K562 (cell line): ENCODE data around the gene CMBL. TPM values are rescaled to one million over a fixed set of nuclear protein-coding genes. Genes with fewer than 3 reads are reported as not detected.

ENCODE experiments used
- ADNP ChIP-seq: fragments of 200-800 bp; sonication (Bioruptor generic); IDR thresholded peaks from 2 replicates; pipeline ENCODE4 v1.6.1; 2016; ENCODE audit warnings: missing genetic modification characterization, missing compliant biosample characterization
- FOXM1 ChIP-seq, 2 experiments: fragments of 450-650 bp in 1 of 2; sonication (generic) in 1 of 2; formaldehyde crosslinking in 1 of 2; IDR thresholded peaks; 2 replicates each; pipeline versions ENCODE4 v1.6.1 to v1.9.0; 2017 to 2022; ENCODE audit warnings: low read depth in 2 of 2, mild to moderate bottlenecking in 2 of 2, missing genetic modification reagents in 1 of 2, moderate library complexity in 1 of 2
- FOXO4 ChIP-seq: fragments of 450-650 bp; formaldehyde crosslinking; IDR thresholded peaks from 2 replicates; pipeline ENCODE4 v1.4.0; 2020; ENCODE audit warnings: mild to moderate bottlenecking, moderate library complexity
- L3MBTL2 ChIP-seq: fragments of 450-650 bp; IDR thresholded peaks from 2 replicates; pipeline ENCODE4 v1.6.1; 2016; ENCODE audit warnings: mild to moderate bottlenecking, moderate library complexity
- MAZ ChIP-seq, 2 experiments: fragments of 450-650 bp in 1 of 2; sonication (generic) in 1 of 2; formaldehyde crosslinking; IDR thresholded peaks in 1 of 2; conservative IDR thresholded peaks in 1 of 2; 2 replicates each; pipeline versions ENCODE4 v1.4.0 to v1.5.0; 2020; ENCODE audit warnings: mild to moderate bottlenecking in 1 of 2, missing genetic modification reagents in 1 of 2
- MCM2 ChIP-seq: fragments of 450-650 bp; IDR thresholded peaks from 2 replicates; pipeline ENCODE4 v1.6.1; 2017; ENCODE audit warnings: low read depth, mild to moderate bottlenecking
- NR2C1 ChIP-seq, 2 experiments: fragments of 450-650 bp; IDR thresholded peaks; 2 replicates each; pipeline ENCODE4 v1.6.1; 2017; ENCODE audit warnings: mild to moderate bottlenecking in 2 of 2, antibody characterized with exemption in 1 of 2, inconsistent platforms in 1 of 2, missing compliant biosample characterization in 1 of 2, missing genetic modification characterization in 1 of 2
- POLR3A ChIP-seq: IDR thresholded peaks from 2 replicates; pipeline ENCODE4 v1.6.1; 2011; ENCODE audit warnings: borderline replicate concordance, mild to moderate bottlenecking, moderate library complexity; ENCODE audit not compliant: insufficient read length, insufficient read depth; ENCODE audit errors: extremely low read depth
- SRF ChIP-seq, 2 experiments: fragments of 250-450, 450-650 bp in 1 of 2; sonication (Bioruptor Pico) in 1 of 2; sonication (generic) in 1 of 2; formaldehyde crosslinking; IDR thresholded peaks; 2 replicates each; pipeline versions ENCODE4 v1.5.0 to v1.5.1; 2020 to 2022; ENCODE audit warnings: mild to moderate bottlenecking in 1 of 2, missing genetic modification reagents in 1 of 2
- TFAP4 ChIP-seq: sonication (generic); formaldehyde crosslinking; IDR thresholded peaks from 2 replicates; pipeline ENCODE4 v1.8.0; 2022; ENCODE audit warnings: missing genetic modification reagents, mild to moderate bottlenecking, moderate library complexity, borderline replicate concordance
- ZBED1 ChIP-seq: IDR thresholded peaks from 2 replicates; pipeline ENCODE4 v1.6.1; 2014
- ZKSCAN1 ChIP-seq: fragments of 150-350 bp; IDR thresholded peaks from 2 replicates; pipeline ENCODE4 v1.6.1; 2016; ENCODE audit warnings: low read depth, low read length
- ZNF436 ChIP-seq: fragments of 250-450, 450-650 bp; sonication (Bioruptor Pico); formaldehyde crosslinking; IDR thresholded peaks from 2 replicates; pipeline ENCODE4 v1.7.0; 2020; ENCODE audit warnings: mild to moderate bottlenecking
- ZNF696 ChIP-seq: fragments of 250-450 bp; sonication (Bioruptor Pico); conservative IDR thresholded peaks from 2 replicates; pipeline ENCODE4 v1.4.0; 2020; ENCODE audit warnings: mild to moderate bottlenecking, moderate library complexity
- polyA plus RNA-seq, 8 experiments: library from polyadenylated mRNA; depleted of rRNA in 4 of 8; stranded (reverse) in 5 of 8; unstranded in 3 of 8; fragments of >200 nt; fragmentation: Nextera tagmentation in 2 of 8; fragmentation: Illumina TruSeq in 1 of 8; extraction: Ambion mirVana in 2 of 8; extraction: Trizol in 1 of 8; gene quantifications; 2 replicates each; pipeline versions ENCODE4 v1.2.1 to v1.2.3, GENCODE V29; 2011 to 2014; ENCODE audit warnings: inconsistent platforms in 1 of 8, missing spikeins in 1 of 8
- total RNA-seq, 7 experiments: library from RNA; depleted of rRNA in 6 of 7; stranded (reverse); fragments of >200 nt in 6 of 7; fragmentation: Illumina TruSeq in 2 of 7; extraction: Trizol in 2 of 7; gene quantifications; 2 replicates each; pipeline versions ENCODE4 v1.2.1 to v1.2.3, GENCODE V29; 2011 to 2021; ENCODE audit warnings: low replicate concordance in 1 of 7
- TF ChIP-seq, protein P1 (sequence below): fragments of 250-450 bp; sonication (Bioruptor Pico); IDR thresholded peaks from 2 replicates; pipeline ENCODE4 v1.4.0; 2020; ENCODE audit warnings: mild to moderate bottlenecking
- TF ChIP-seq, protein P2 (sequence below): fragments of 150-350 bp; IDR thresholded peaks from 2 replicates; pipeline ENCODE4 v1.6.1; 2014; ENCODE audit warnings: low read depth, mild to moderate bottlenecking, low read length, borderline replicate concordance

Gene CMBL
- total and polyA plus RNA-seq, 9 of the 15 experiments (the other 6 are each of a cell fraction or from before 2014, with no cell fraction given): 22.6 to 192 (median 71.1) TPM

DNA sequence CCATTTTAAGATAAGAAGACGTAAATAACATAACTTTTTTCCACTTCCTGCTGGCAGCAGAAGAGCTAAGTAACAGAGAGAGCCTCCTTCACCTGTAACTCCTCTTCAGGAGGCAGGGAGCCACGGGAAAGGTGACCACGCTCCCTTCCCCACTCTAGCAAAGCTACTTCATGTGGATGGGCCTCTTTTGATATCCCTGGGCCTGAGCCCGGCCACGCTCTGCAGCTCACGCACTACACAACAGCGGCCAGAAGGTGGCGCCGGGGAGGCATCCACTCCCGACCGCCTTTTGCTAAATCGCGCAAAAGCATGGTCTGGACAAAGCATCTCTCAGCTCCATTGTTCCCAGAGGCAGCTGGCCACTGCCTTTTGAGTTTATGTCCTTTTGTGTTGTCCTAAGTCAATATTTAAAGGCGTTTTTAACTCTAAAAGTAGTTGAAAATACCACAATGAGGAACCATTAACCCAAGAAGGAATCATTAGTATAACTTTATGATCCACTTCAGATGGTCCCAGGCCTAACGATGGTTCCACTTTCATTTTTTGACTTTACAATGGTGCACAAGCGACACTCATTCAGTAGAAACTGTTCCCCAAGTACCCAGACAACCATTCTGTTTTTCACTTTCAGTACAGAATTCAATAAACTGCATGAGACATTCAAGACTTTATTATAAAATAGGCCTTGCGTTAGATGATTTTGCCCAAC, 23.6 kb downstream of the CMBL start (continued):
- TF ChIP-seq FOXO4 (CRISPR knock-in tag): peak; percentile 78; the same call in 1 of the 2 replicates
- TF ChIP-seq ZKSCAN1: peak; percentile 44; the same call in 1 of the 2 replicates
- TF ChIP-seq, protein P1, sequence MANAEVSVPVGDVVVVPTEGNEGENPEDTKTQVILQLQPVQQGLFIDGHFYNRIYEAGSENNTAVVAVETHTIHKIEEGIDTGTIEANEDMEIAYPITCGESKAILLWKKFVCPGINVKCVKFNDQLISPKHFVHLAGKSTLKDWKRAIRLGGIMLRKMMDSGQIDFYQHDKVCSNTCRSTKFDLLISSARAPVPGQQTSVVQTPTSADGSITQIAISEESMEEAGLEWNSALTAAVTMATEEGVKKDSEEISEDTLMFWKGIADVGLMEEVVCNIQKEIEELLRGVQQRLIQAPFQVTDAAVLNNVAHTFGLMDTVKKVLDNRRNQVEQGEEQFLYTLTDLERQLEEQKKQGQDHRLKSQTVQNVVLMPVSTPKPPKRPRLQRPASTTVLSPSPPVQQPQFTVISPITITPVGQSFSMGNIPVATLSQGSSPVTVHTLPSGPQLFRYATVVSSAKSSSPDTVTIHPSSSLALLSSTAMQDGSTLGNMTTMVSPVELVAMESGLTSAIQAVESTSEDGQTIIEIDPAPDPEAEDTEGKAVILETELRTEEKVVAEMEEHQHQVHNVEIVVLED (CRISPR knock-in tag): 0 out of 2 replicates have a peak, but pooled peaks have one; percentile 15
- TF ChIP-seq ZBED1: peak; percentile 45; the same call in 1 of the 2 replicates
- no peak for TF ChIP-seq POLR3A
- no peak for TF ChIP-seq NR2C1 (IDR thresholded peaks at IDR 0.05)
- TF ChIP-seq NR2C1 (tag; IDR thresholded peaks at IDR 0.05): 0 out of 2 replicates have a peak, but pooled peaks have one; percentile 13
- 0 out of 2 replicates have a peak, but pooled peaks have one; percentile 13 for TF ChIP-seq ZNF436 (CRISPR knock-in tag)
- TF ChIP-seq MAZ (CRISPR knock-in tag; conservative IDR thresholded peaks at IDR 0.05 in 1 of 2, IDR thresholded peaks at IDR 0.05 in 1 of 2): peak; percentile 72 to 76; a peak in 3 of 4 replicates
- no peak for TF ChIP-seq MCM2
- TF ChIP-seq SRF (CRISPR knock-in tag; IDR thresholded peaks at IDR 0.05): peak in 1 of 2 experiments; percentile 55; a peak in 1 of 4 replicates
- TF ChIP-seq ADNP (tag): no peak
- peak; percentile 77 for TF ChIP-seq L3MBTL2
- peak; percentile 67; the same call in 1 of the 2 replicates for TF ChIP-seq TFAP4 (CRISPR knock-in tag)
- TF ChIP-seq ZNF696 (CRISPR knock-in tag): peak; percentile 59; the same call in 1 of the 2 replicates
- no peak for TF ChIP-seq FOXM1 (IDR thresholded peaks at IDR 0.05; ENCODE audit: low read depth)
- no peak for TF ChIP-seq FOXM1 (CRISPR knock-in tag; IDR thresholded peaks at IDR 0.05; ENCODE audit: low read depth)
- TF ChIP-seq, protein P2, sequence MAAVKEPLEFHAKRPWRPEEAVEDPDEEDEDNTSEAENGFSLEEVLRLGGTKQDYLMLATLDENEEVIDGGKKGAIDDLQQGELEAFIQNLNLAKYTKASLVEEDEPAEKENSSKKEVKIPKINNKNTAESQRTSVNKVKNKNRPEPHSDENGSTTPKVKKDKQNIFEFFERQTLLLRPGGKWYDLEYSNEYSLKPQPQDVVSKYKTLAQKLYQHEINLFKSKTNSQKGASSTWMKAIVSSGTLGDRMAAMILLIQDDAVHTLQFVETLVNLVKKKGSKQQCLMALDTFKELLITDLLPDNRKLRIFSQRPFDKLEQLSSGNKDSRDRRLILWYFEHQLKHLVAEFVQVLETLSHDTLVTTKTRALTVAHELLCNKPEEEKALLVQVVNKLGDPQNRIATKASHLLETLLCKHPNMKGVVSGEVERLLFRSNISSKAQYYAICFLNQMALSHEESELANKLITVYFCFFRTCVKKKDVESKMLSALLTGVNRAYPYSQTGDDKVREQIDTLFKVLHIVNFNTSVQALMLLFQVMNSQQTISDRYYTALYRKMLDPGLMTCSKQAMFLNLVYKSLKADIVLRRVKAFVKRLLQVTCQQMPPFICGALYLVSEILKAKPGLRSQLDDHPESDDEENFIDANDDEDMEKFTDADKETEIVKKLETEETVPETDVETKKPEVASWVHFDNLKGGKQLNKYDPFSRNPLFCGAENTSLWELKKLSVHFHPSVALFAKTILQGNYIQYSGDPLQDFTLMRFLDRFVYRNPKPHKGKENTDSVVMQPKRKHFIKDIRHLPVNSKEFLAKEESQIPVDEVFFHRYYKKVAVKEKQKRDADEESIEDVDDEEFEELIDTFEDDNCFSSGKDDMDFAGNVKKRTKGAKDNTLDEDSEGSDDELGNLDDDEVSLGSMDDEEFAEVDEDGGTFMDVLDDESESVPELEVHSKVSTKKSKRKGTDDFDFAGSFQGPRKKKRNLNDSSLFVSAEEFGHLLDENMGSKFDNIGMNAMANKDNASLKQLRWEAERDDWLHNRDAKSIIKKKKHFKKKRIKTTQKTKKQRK: peak; percentile 18; the same call in 1 of the 2 replicates
